NCI-H2107 treated with DMSO at 0.1 percent for 48 hours (cell line): ENCODE results near the gene GC.
"Not testable (repeated sequence)": the region's sequence is repeated elsewhere in the genome, so short reads cannot be mapped to it uniquely, and the experiment has no call there.

Source experiments
- DNase-seq: peaks from one replicate; lab custom pipeline; 2025; ENCODE audit not compliant: unreplicated experiment; lab: John Stamatoyannopoulos, UW

The GC gene

DNA sequence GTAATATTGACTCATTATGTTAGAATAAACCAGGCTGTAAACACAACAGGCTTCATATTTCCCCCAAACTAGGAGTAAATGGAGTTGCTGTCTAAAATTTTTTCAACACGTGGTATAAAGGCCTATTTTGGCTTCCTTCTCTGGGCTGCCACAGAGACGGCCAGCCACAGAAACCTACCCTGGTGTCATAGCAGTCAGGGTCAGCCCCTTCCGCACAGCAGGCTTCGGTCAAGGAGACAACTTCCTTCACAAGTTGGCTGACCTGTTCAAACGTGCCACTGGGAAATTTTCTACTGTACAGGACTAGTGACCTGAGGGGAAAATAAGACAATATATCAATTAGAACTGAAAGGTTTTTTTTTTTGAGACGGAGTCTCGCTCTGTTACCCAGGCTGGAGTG lies 15.8 kb downstream of the GC start:
- no peak for DNase-seq

DNA sequence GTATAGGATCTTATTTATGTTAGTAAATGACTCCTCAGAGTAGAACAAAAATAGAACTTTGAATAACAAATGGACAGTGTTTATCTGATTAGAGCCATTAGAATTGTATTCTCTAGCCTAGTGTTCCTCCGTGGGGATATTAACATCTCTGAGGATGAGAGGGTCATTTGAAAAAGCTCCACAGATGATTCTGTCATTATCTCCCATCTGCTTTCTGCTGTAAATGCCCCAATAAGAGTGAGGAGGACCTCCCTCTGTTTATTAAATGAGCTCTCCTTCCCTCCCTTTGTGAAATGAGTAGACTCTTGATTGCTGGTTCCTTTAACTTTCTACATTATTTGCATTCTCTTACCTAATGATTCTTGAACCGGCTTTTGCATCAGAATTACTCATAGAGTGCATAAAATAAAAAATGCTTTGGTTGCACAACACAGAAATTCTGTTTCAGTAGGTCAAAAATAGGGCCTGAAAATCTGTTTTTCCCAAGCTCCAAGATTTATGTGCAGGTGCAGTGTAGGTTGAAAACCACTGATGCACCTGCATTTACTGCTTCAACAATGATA lies 18.0 kb downstream of the GC start:
- DNase-seq = no peak

DNA sequence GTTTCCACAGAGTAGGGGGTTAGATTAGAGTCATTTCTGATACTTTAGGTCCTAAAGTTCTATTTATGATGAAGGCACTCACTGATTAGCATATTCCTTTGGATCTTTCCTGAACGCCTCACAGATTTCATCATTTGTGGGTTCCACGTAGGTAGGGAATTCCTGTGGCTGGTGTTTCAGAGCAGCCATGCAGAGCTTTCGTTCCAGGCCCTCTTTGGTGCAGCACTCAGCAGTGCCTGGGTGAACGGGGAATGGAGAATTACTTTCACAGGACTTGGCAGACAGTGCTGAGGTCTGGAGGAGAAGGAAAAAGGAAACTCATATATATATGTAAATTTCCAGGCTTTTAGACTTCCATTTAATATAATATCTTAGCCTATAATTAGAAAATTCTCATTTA lies 18.5 kb downstream of the GC start:
- DNase-seq = no peak

DNA sequence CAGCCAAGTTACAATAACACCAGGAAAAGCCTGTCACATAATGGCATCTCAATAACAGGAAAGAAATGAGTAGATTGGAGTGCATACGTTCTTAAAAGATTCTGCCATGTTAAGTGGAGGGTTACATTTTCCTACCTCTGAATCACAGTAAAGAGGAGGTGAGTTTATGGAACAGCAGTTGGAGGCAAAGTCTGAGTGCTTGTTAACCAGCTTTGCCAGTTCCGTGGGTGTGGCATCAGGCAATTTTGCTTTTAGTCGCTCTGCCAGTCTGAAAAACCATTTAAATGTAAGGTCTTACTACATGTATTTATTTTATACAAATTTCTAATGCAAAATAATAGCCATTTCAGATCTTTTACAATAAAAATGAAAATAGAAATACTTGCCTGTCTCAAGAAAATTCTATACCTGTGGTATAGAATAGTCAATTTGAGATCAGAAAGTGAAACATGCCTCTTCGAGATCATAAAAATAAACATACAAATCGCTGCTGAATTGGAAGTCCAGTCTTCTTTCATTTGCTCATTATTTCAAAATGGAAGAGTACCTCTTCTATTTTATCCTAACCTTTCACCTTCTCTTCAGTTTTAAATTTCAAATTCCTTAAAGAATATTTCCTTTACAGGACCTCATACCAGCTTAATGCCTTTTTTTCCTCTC lies 31.4 kb downstream of the GC start:
- DNase-seq = no peak

DNA sequence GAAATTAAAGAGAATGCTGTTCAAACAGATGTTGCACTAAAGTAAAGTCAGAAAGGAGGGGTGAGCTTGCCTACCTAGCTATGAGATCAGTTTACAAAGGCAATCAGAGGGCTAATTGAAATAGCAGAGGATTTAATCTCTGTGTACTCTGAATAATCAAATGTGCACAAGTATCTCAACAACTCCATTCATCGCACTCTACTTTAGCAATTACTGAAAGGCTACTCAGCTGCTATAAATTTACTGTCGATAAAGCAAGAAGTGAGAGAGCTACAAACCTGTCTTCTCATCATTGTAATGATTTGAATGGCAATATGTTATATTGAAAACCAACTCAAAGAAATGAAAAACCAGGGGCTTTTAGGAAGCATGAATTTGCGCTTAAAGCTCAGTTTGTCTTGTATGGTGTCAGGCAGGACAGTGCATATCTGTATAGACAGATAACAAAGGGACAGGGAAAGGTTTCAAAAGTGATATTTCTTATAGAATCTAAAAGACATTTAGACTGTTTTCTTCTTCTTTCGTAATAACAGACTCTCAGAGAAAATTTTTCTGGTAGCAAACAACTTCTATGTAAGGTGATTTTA lies 34.8 kb downstream of the GC start:
- DNase-seq = no peak

DNA sequence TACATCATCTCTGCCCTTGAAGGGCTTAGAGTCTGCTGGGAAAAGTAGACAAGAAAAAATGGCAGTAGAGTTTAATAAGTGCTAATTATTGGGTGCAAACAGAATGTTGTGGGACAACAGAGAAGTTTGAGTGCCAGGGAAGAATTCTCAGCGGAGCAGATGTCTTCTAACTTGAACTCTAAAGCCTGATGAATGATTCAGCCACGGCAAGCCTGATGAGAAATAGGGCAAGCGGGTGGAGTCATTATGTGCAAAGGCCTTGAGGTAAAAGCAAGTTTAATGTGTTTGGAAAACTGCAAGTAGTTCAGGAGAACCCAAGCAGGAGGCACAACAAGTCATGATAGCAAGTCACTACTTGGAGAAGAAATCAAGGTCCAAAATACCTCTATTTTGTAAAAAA lies 37.5 kb downstream of the GC start:
- DNase-seq = no peak

DNA sequence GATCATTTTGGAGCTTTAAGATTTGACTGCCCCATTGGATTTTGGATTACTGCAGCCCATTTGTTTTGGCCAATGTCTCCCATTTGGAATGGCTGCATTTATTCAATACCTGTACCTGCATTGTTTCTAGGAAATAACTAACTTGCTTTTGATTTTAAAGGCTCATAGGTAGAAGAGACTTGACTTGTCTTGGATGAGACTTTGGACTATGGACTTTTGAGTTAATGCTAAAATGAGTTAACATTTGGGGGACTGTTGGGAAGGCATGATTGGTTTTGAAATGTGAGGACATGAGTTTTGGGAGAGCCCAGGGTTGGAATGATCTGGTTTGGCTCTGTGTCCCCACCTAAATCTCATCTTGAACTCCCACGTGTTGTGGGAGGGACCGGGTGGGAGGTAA lies 45.1 kb downstream of the GC start:
- not testable (repeated sequence) for DNase-seq

DNA sequence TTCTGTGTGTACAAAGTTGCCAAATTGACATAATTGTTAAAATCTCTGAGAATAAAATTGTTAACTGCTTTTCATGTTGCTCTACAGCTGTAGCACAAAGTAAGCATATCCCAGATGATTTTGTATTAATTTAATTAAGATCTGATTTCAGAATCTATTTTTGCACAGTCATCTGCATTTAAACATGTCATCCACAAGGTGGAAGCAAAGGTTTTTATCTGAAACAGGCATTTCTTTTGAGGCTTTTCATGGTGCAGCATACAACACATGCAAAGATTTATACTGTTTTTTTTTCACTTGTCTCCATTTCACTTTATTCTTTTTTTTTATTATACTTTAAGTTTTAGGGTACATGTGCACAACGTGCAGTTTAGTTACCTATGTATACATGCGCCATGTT lies 51.2 kb downstream of the GC start:
- DNase-seq = no peak

DNA sequence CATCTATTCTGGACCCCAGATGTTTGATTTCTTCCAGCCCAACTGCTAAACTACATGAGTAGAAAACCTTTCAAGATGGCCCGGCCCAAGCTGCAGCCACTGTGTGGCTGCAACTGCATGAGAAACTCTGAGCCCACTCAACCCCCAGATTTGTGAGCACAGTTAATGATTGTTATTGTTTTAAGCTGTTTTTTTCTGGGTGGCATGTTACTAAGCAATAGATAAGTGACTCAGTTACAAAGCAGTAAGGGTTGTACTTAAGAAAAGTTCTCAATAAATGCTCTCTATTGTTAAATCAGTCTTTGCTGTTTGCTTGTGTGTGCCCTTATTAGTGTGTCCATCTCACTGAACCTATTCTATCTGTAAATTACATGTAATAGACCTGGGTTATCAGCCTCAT lies 51.8 kb downstream of the GC start:
- no peak for DNase-seq

DNA sequence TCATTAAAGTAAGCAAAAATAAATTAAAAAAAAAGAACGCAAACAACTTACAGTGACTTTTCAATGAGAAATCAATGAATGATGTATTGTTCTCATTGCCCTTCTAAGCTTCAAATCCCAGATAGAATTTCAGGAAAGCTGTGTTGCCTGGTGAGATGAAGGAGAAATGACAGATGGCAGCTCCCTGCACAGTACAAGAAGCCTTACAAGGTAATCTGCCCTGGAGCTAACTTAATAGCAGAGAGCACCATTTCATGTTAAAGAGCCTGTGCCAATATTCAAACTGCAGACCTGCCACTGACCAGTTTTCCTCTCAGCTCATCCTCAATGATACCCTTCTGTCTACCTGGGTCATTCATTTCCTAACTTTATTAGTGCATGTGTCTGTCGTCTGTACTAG lies 54.0 kb downstream of the GC start:
- DNase-seq = no peak

DNA sequence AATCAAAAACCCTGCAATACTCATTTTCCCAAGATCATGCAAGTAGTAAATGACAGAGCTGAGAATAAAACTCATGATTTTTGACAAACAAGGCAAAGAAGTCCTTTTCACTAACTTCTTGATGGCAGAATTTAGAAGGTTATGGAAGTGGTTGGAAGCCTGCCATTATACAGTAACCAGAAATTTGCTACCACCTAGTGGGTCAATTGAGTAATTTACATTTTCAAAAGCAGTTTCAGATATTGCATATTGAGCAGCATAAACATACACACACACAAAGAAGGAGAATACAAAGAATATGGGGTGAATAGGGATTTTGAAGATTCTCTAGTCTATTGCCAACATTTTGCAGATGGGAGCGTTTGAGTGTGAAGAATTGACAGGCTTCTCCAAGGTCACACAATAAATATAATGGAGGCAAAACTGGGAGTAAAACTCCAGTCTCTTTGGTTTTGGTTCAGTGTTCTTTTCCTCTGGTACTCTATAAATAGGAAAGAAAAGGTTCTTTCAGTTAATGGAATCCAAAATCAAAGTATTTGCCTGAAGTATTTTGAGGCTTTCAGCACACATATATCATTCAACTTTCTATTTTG lies 70.2 kb downstream of the GC start:
- DNase-seq = peak; percentile 4

DNA sequence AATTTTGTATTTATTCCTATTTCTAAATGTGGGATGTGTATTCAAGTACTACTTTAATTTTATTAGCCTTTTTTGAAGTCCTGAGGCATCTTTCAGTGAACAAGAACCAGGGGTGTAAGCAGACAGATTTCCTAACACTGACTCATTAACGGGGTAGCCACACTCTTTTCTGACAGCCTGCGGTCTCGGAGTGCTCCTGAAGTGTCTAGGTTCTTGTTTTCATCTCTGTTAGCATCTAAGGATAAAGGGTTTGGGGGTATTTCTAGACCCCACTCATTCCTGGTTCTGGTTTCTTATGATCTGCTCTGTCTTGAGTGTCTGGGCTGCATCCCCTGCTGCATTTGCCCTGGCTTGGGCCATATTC lies 71.9 kb downstream of the GC start:
- DNase-seq = no peak

DNA sequence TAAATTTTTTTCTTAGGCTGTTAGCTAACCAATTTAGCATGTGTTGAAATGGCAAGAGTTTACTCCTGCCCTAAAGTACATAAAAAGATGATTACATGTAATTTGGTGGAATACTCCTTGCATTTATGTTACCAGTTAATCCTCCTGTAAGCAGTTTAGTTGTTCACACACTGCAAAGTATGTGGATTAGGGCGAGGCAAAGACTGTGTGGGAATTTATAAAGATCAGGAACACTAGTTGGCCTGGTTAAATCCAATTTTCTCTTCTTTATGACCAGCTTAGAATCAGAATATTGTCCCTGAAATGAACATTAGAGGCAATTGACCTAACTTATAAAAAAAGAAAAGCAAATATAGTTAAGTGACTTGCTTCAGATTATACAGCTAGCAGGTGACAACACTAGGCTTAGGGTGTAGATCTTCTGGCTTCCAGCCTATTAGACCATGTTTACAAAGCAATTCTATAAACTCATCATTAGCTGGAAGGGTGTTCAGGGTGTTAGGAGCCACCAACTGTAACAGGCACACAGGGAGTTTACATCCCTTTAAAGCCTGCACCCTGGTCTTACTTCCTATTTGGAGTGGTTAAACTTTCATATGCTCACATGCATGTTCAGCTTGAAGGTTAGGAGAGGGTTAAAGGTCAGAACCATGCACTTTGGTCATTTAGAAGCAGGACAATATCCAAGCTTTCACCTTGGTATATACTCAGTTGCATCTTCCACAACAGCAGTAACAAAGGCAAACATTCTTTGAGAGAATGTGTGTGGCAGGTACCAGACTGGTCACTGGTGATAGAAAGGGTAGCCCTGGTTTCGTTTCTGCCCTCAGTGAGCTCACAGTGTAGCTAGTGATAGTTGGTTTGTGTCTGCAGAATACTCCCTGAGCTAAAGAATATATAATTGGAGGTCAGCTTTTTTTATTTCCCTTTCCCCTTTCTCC lies 72.6 kb downstream of the GC start:
- DNase-seq = no peak

DNA sequence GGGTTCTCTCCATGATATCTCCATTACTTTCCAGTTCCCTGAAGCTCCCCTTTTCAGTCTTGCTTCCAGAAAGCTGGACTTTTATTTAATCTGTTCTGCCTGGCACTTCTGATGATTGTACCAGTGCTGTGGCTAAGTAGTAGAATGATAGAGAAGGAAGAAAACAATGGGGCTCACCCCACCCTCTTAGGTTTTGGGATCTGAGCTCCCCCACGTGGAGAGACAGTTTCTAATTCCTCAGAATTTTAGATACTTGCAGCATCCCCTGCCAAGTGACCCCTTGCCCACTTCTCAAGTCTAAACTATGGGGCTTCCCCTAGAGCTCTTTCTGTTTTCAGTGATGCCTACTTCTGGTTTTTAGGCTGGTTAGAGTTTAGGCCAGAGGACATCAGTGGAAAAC lies 73.9 kb downstream of the GC start:
- no peak for DNase-seq

DNA sequence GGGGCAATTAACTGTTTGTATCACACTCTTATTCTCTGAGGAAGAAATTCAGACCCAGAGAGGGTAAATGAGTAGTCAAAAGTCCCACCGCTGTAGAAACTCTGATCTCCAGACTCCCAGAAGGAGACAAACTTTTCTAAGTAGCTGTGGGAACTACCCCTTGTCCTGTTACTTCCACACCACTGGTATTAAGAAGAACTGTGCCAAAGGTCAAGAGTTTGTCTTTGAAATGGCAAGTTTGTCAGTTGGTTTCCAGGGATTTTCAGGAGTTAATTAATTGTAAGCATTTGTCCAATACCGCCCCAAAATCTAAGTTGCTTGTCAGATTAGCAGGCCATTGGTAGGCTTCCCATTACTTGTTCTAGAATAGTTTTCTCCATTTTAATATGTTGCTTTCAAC lies 85.7 kb downstream of the GC start:
- no peak for DNase-seq

DNA sequence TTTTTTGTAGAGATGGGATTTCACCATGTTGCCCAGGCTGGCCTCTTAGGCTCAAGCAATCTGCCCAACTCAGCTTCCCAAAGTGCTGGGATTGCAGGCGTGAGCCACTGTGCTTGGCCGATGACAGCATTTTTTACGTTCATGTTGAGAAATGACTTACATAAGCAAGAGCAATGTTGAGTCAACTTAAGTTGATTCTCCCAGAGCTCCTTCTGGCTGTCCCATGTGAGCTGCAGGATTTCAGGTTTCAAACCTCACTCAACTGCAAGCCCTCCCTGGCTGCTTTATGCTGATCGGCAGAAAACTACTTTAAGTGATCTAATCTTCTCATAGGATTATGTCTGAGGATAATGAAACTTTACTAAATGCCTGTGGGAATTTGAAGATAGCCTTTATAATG lies 86.8 kb downstream of the GC start:
- no peak for DNase-seq

DNA sequence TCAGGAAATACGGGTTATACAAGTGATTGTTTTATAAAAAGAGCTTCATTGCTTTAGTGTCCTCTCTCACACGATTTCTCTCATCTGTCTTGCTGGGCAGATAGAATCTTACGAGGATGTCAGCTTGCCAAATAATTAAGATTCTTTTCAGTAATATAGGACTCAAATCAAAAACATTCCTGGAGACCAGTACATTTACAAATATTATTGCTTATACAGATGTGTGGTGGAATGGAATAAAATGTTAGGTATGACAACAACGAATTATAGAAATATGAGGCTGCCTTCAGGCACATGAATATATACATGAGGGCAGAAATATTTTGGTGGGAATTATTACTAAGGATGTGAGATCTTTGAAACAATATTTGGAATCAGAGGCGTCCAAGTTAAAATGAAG lies 88.9 kb downstream of the GC start:
- DNase-seq = no peak

DNA sequence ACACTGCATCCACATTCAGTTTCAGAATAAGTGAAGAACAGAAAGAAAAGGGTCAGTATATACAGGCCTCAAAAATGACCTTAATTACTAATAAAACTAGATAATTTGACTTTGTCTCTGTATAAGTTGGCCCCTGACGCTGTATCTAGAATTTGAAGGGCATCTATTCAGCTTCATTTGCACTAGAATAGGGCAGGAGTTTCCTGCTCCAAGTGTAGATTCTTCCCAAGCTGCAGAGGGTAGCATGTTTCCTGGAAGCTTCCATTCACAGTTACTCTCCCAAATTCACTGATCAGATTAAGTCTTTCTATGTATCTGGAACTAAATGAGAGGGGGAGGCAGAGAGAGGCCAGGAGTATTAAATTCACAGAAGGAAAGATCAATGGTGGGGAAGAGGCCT lies 90.9 kb downstream of the GC start:
- no peak for DNase-seq

DNA sequence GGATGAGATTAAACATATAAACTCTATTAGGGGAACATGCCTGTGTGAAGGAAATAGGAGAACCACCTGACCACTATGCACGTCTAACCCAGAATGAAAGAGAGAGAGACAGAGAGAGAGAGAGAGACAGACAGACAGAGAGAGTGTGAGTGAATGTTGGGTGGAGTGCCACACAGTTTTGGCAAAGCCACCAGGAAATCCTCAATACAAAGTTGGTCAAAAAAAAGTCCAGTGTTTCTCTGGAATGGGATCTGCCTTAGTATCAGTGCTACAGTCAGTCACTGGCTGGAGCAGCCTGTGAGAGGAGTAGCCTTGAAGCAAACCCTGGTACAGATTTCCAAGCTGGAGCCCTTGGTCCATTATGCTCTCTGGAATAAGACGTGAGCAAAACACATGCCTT lies 91.7 kb downstream of the GC start:
- no peak for DNase-seq
